Stimulated activated CD8-positive, alpha-beta memory T cell treated with anti-CD3 and anti-CD28 coated beads, Interleukin-4, amount 100 ng/mL, for 24 hours (primary cell): ENCODE measurements around the gene WDFY4.

Experiments used
- DNase-seq: peaks from one replicate; pipeline ENCODE4 v3.0.0-alpha.2; 2020; ENCODE audit warnings: low read depth

Gene WDFY4

GRCh38 chr10:48773580-48773979 lies 88.9 kb downstream of the WDFY4 start:
- no peak for DNase-seq

DNA sequence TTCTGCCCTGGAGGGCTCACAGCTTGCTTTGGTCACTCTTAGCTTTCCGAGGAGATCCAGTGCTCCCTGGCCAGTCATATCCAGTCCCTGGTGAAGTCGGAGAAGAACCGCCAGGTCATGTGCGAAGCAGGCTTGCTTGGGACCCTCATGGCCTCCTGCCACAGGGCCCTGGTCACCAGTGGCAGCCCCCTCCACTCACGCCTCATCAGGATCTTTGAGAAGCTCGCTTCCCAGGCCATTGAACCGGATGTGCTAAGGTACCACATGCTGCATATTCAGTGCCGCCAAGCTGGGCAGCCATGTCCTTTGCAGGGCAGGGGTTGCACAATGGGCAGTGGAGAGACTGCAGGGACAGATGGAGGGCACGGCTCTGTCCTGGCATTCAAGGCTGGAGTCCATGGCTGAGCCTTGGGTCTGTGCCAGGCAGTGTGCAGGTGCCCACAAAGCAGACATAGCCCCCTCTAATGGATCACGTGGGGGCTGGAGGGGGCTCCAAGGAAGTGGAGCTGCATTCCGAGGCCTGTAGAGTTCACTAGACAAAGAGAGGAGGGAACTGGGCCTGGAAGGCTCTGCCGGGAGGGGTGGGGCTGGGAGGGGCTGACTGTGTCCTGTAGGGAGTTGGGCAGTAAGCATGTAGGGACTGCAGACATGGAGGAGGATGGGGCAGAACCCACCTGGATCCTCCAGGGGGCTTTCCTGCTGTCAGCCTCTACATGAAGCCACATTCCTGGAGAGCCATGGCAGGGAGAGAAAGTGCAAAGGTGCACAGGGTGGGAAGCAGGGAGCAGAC lies 89.9 kb downstream of the WDFY4 start:
- DNase-seq, result no peak

DNA sequence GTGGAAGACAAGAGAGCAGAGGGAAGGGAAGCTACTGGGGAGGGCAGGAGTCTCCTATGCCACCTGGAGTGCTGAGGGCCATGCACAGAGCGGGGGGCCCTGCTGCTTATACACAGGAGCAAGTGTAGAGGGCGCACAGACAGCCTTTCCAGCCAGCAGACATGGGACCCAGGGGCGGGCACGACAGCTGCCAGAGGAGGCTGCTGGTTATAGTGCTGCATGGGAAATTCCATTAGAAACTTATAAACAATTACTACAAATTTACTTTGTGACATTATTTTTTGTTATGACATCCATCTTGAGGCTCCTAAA lies 90.5 kb downstream of the WDFY4 start:
- DNase-seq, result no peak

DNA sequence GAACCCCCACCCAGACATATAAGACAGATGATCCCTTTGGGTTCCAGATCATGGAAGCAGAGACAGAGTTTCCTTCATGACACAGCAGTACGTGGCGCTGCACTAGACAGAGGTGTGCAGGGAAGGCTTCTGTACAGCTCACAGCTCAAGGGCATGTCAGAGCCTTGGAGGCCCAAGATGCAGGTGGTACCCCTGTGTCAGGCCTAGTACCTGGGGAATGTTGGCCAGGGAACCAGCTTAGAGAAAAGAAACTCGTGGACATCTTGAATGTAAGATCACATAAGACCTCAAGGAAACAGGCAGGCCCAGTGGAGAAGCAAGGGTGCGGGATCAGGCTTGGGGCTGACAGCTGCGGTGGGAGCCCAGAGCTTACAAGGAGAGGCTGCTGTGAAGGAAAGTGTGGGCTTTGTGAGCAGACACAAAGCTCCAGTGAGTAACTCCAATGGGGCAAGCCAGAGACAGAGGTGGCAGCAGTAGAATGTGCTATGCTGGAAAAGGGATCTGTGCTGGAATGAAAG lies 91.4 kb downstream of the WDFY4 start:
- no peak for DNase-seq

- no peak for DNase-seq
These were observed 91.9 kb downstream of the WDFY4 start for GRCh38 chr10:48776528-48776927.

- no peak for DNase-seq
These were observed 92.4 kb downstream of the WDFY4 start for GRCh38 chr10:48777110-48777509.

DNA sequence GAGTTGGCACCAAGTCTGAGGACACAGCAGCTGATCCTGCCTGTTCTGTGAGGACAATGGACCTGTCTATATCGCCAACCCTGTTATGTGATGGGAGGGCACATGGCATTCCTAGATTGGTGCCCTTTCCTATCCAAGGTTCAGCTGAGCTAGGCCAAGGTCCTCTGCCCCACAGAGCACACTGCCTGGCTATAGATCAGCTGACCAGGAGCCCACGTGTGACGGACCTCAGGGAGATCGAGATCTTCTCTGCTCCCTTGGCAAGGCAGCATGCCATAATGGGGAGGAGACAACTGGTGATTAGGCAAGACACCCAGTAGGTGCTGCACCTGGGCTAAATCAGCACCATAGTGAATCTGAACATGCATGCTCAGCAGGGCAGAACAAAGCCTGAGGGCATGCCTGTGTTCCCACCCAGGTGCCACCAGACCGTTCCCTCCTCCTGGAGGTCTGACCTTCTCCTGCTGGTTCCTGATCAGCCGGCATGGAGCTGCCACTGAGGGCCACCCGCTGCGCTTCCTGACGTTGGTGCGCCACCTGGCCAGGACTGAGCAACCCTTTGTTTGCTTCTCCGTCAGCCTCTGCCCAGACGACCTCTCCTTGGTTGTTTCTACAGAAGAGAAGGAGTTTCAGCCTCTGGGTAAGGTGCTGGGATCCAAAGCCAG lies 93.7 kb downstream of the WDFY4 start:
- DNase-seq, result no peak

GRCh38 chr10:48779077-48779476 lies 94.4 kb downstream of the WDFY4 start:
- DNase-seq, result no peak

- no peak for DNase-seq
These were observed 95.0 kb downstream of the WDFY4 start for GRCh38 chr10:48779546-48780152.

GRCh38 chr10:48780341-48780740 lies 95.7 kb downstream of the WDFY4 start:
- DNase-seq, result no peak

GRCh38 chr10:48782386-48782785 lies 97.7 kb downstream of the WDFY4 start:
- DNase-seq, result no peak

- DNase-seq, result no peak
These were observed 99.4 kb downstream of the WDFY4 start for GRCh38 chr10:48784031-48784430.

DNA sequence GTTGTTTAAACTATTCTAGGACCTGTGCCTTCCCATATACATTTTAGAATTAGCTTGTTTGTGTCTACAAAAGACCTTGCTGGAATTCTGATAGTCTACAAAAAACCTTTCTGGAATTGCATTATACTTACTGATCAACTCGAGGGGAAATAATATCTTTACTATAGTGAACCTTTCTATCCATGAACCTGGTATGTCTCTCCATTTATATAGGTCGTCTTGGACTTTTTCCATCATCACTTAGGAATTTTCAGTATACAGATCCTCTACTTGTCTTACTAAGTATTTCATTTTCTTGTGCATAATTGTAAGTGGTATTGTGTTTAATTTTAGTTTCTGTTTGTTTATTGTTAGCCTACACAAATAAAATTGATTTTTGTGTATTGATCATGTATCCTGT lies 101.1 kb downstream of the WDFY4 start:
- no peak for DNase-seq

DNA sequence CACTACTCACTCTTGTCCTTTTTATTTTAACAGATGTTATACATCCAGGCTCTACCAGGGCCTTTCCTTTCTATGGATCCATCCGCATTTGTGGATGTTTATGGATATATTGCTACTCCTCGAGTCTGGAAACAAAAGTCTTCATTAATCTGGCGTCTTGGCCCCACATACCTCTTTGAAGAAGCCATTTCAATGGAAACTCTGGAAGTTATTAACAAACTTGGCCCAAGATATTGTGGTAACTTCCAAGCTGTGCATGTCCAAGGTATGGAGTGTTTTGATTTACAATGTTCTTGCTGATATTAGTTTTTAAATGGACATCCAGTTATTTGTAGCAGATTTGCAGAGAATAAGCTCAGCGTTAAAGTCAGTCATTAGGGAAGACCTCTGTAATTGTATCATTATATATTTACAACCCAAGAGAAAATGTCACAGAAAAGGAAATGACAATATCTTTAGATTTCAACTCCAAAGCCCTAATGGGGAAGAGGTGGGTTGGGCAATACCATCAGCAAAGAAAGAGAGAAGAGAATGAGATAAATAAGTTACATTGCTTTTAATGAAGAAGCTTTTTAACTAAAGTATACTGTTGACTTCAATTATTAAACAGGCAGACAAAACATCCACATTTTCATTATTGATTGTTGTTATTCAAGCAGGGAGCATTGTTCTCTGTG lies 102.1 kb downstream of the WDFY4 start:
- no peak for DNase-seq

- no peak for DNase-seq
These were observed 103.9 kb downstream of the WDFY4 start for GRCh38 chr10:48788554-48788953.

- DNase-seq, result no peak
These were observed 105.1 kb downstream of the WDFY4 start for GRCh38 chr10:48789486-48790456.

DNA sequence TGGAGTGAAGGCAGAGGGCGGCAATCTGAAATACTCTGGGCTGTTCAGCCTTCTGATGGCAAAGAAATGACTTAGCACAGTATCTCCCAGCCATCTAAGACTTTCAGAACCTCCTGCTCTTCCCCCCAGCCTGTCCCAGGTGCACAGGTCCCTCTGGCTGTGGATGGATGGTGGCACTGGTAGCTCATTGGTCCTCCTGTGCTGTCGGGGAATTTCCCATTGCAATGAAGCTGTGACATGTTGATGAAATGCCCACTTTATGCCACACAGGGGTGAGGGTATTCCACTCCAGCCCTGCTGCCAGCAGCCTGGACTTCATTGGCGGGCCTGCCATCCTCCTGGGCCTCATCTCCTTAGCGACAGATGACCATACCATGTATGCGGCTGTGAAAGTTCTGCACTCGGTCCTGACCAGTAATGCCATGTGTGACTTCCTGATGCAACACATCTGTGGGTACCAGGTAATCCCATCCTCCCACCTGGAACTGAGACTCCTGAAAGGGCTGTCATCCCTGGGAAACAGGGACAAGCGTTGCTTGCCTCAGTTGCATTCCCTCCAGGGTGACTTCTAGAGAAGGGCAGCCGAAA lies 105.9 kb downstream of the WDFY4 start:
- DNase-seq, result no peak

- DNase-seq, result no peak
These were observed 106.7 kb downstream of the WDFY4 start for GRCh38 chr10:48791267-48791928.

DNA sequence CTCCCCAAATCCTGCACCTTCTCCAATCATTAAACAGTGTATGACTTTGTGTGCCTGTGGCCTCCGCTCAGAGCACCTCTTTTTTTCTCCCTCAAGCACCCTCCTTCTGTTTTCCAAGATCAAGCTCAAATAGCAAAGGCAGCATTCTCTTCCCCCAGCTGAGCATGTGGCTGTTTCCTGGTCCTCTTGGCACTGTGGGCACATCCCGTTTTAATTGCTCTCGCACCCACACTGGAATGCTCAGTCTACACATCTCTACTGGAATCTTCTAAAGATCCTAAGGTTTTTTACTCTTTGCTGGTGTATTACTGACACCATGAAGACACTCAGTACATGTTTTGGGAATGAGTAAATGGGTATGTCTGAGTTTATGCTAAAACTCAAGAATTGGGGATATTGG lies 107.4 kb downstream of the WDFY4 start:
- DNase-seq, result no peak

GRCh38 chr10:48792687-48793096 lies 108.0 kb downstream of the WDFY4 start:
- DNase-seq, result no peak

- no peak for DNase-seq
These were observed 109.4 kb downstream of the WDFY4 start for GRCh38 chr10:48794074-48794473.
